GM19193 (cell line): ENCODE results near the gene NFASC.

Experiments used
- POLR2A ChIP-seq: IDR thresholded peaks from 4 replicates; pipeline ENCODE4 v1.6.1; 2011; ENCODE audit not compliant: insufficient read depth, insufficient read length; ENCODE audit errors: extremely low read depth

The NFASC gene

GRCh38 chr1:204842892-204843291, 27.8 kb upstream of the NFASC start:
- TF ChIP-seq POLR2A, result no peak

GRCh38 chr1:204846546-204846945, 24.1 kb upstream of the NFASC start:
- TF ChIP-seq POLR2A, result no peak

GRCh38 chr1:204848579-204848978, 22.1 kb upstream of the NFASC start:
- no peak for TF ChIP-seq POLR2A

- TF ChIP-seq POLR2A, result no peak
Measured at GRCh38 chr1:204852854-204853253, 17.8 kb upstream of the NFASC start.

- TF ChIP-seq POLR2A, result no peak
Measured at GRCh38 chr1:204853436-204853835, 17.2 kb upstream of the NFASC start.

- no peak for TF ChIP-seq POLR2A
Measured at GRCh38 chr1:204854286-204854685, 16.4 kb upstream of the NFASC start.

GRCh38 chr1:204858363-204858821, 12.3 kb upstream of the NFASC start:
- no peak for TF ChIP-seq POLR2A

- TF ChIP-seq POLR2A, result no peak
Measured at GRCh38 chr1:204859861-204860267, 10.8 kb upstream of the NFASC start.

GRCh38 chr1:204863024-204863423, 7.6 kb upstream of the NFASC start:
- TF ChIP-seq POLR2A, result no peak

- no peak for TF ChIP-seq POLR2A
Measured at GRCh38 chr1:204863730-204864129, 6.9 kb upstream of the NFASC start.

GRCh38 chr1:204866051-204866596, 4.5 kb upstream of the NFASC start:
- TF ChIP-seq POLR2A, result no peak

- TF ChIP-seq POLR2A, result no peak
Measured at GRCh38 chr1:204867203-204867602, 3.5 kb upstream of the NFASC start.

- TF ChIP-seq POLR2A, result no peak
Measured at GRCh38 chr1:204867666-204868339, 2.9 kb upstream of the NFASC start.

- no peak for TF ChIP-seq POLR2A
Measured at GRCh38 chr1:204868340-204868700, 2.3 kb upstream of the NFASC start.

- no peak for TF ChIP-seq POLR2A
Measured at GRCh38 chr1:204869097-204869496, 1.6 kb upstream of the NFASC start.

- TF ChIP-seq POLR2A, result no peak
Measured at GRCh38 chr1:204871405-204872037, 859 bp downstream of the NFASC start.
